ENCODE measurements around the gene MAT1A. TPM values are rescaled to one million over a fixed set of nuclear protein-coding genes. Genes with fewer than 3 reads are reported as not detected.

MAT1A gene
- total RNA-seq, 1 donor from 2014 or later: 0.11 TPM

DNA sequence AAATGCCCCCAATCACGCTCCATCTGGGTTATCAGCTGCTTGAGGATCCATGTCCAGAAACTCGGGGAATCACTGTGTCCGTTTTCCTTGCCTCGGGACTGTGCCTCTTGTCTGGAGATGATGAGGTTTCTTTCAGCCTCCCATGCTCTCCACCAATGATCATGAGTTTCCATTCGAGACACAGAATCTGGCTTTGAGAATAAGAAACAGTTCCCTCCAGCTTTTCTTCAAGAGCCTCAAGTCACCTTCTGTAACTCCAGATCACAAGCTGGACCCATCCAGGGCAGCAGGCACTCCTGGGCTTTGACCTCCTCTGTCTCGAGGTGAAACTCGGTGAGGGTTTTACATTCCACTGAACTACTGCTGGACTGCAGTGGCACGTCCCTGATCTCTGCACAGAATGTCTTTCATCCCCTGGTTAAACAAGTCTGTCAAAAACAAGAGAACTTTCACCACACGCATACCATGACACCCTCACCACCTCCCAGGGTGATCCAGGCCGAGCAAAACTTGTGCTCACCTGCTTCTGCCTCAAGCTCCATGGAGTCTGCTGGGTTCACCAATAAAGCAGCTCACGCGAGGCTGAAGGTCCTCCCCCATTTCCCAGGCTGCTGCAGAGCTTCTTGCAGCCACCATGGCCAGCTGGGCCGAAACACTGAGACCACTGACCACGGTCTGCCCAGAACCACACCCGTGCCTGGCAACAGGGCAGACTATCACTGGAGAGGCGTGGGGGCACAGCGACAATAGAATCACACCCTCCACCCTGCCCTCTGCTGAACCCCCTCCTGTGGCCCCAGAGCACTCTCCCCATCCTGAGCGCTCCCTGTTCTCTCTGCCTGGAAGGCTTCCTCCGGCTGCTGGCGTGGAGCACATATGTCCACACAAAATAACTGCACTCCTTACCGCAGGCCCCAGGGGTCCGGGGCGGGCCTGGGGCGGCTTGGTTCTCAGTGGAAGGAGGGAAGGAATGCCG, 25.1 kb downstream of the MAT1A start:
- no peaks in the 10 kb centered on the region for H3K79me2 ChIP-seq (ENCODE audit: insufficient read depth, low read length)
- Mint-ChIP-seq H3K27me3 (ENCODE audit: low read depth, unreplicated experiment) (peaks cover 5% of the 10 kb centered on the region), H3K9me3 (ENCODE audit: unreplicated experiment) (peaks cover 4% of the 10 kb centered on the region), H3K36me3 (ENCODE audit: low read depth, unreplicated experiment) (no peaks in the 10 kb centered on the region), H3K27ac (ENCODE audit: unreplicated experiment) (no peak overlapping the region), H3K4me1 (ENCODE audit: low read depth, unreplicated experiment) (peaks cover 5% of the 10 kb centered on the region), H3K4me3 (ENCODE audit: unreplicated experiment) (no peak overlapping the region)
- DNase-seq (ENCODE audit: low read depth) (no peak), FAIRE-seq (no peak)
- no peak overlapping the region for H3K9ac ChIP-seq (ENCODE audit: low read length)
- H3K4me3 ChIP-seq (ENCODE audit: insufficient read depth, low read depth, low read length): no peak overlapping the region
- H3K9me3 ChIP-seq (ENCODE audit: insufficient read depth, low read depth, low read length): no peaks in the 10 kb centered on the region
- no peaks in the 10 kb centered on the region for H4K20me1 ChIP-seq (ENCODE audit: insufficient read depth, low read length)
- no peaks in the 10 kb centered on the region for H3K36me3 ChIP-seq (ENCODE audit: insufficient read depth, low read length)
- H3K27me3 ChIP-seq (ENCODE audit: insufficient read depth, low read length): no peaks in the 10 kb centered on the region
- no peak overlapping the region for H2AFZ ChIP-seq (ENCODE audit: low read depth, low read length)
- H3K4me1 ChIP-seq (ENCODE audit: insufficient read depth, low read length): no peaks in the 10 kb centered on the region
- H3K27ac ChIP-seq (ENCODE audit: low read depth, low read length): no peak overlapping the region
- TF ChIP-seq, protein P1, sequence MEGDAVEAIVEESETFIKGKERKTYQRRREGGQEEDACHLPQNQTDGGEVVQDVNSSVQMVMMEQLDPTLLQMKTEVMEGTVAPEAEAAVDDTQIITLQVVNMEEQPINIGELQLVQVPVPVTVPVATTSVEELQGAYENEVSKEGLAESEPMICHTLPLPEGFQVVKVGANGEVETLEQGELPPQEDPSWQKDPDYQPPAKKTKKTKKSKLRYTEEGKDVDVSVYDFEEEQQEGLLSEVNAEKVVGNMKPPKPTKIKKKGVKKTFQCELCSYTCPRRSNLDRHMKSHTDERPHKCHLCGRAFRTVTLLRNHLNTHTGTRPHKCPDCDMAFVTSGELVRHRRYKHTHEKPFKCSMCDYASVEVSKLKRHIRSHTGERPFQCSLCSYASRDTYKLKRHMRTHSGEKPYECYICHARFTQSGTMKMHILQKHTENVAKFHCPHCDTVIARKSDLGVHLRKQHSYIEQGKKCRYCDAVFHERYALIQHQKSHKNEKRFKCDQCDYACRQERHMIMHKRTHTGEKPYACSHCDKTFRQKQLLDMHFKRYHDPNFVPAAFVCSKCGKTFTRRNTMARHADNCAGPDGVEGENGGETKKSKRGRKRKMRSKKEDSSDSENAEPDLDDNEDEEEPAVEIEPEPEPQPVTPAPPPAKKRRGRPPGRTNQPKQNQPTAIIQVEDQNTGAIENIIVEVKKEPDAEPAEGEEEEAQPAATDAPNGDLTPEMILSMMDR (IDR thresholded peaks at IDR 0.05; ENCODE audit: insufficient read depth, low read depth, low read length): no peak
- TF ChIP-seq EZH2 (IDR thresholded peaks at IDR 0.05; ENCODE audit: insufficient read depth, low read length): no peak
- H3K4me2 ChIP-seq (ENCODE audit: low read length): no peak overlapping the region

DNA sequence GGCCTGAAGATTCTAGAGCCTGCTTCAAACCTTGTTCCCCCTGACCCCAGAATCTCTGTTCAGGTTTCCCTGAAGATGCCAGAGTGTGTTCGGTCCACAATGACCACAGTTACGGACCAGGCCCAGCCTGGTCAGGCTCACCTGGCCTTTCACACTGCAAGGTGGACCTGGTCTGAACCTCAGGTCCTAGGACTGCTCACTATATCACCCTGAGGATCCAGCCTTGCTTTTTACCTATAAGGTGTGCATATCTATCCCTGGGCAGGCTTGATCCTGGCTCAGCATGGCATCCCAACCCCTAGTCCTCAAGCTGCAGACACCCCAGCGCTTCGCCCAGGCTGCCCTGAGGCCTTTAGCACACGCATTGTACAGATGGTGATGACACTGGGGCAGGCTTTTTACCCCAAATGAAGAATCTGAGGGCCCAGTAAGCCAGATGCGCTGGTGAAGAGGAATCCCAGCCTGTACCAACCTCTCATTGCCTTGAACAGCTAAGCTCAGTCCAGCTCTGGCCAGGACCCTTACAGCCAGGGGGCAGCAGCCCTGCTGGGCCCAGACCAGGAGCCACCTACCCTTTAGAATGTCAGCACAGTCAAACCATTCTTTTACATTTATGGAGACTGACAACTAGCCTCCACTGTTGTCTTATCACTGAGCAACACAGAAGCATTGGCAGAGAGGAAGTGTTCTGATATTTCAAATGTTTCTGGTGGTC, 28.0 kb downstream of the MAT1A start:
- no peak overlapping the region for H3K27ac Mint-ChIP-seq (ENCODE audit: unreplicated experiment)
- DNase-seq (ENCODE audit: low read depth) (no peak), FAIRE-seq (no peak)
- no peaks in the 10 kb centered on the region for H3K9me3 Mint-ChIP-seq (ENCODE audit: unreplicated experiment)
- Histone ChIP-seq H3K4me3 (ENCODE audit: insufficient read depth, low read depth, low read length) (no peak overlapping the region), H3K9me3 (ENCODE audit: insufficient read depth, low read depth, low read length) (no peaks in the 10 kb centered on the region), H3K27me3 (ENCODE audit: insufficient read depth, low read length) (peaks cover under 1% of the 10 kb centered on the region), H2AFZ (ENCODE audit: low read depth, low read length) (peak overlapping the region; percentile 13), H3K4me2 (ENCODE audit: low read length) (no peak overlapping the region), H3K79me2 (ENCODE audit: insufficient read depth, low read length) (no peaks in the 10 kb centered on the region), H3K27ac (ENCODE audit: low read depth, low read length) (no peak overlapping the region), H3K36me3 (ENCODE audit: insufficient read depth, low read length) (no peaks in the 10 kb centered on the region), H3K4me1 (ENCODE audit: insufficient read depth, low read length) (no peaks in the 10 kb centered on the region), H4K20me1 (ENCODE audit: insufficient read depth, low read length) (no peaks in the 10 kb centered on the region), H3K9ac (ENCODE audit: low read length) (no peak overlapping the region)
- TF ChIP-seq, protein P1 (IDR thresholded peaks at IDR 0.05; ENCODE audit: insufficient read depth, low read depth, low read length): no peak
- TF ChIP-seq EZH2 (IDR thresholded peaks at IDR 0.05; ENCODE audit: insufficient read depth, low read length): no peak
- H3K4me1 Mint-ChIP-seq (ENCODE audit: low read depth, unreplicated experiment): peaks cover 2% of the 10 kb centered on the region
- H3K27me3 Mint-ChIP-seq (ENCODE audit: low read depth, unreplicated experiment): peaks cover 11% of the 10 kb centered on the region
- no peaks in the 10 kb centered on the region for H3K36me3 Mint-ChIP-seq (ENCODE audit: low read depth, unreplicated experiment)
- no peak overlapping the region for H3K4me3 Mint-ChIP-seq (ENCODE audit: unreplicated experiment)
